Skin of body (tissue), 2 donors: ENCODE results near the gene SYCP3. TPM values are rescaled to one million over a fixed set of nuclear protein-coding genes. Genes with fewer than 3 reads are reported as not detected.
"Not testable (repeated sequence)": the region's sequence is repeated elsewhere in the genome, so short reads cannot be mapped to it uniquely, and the experiment has no call there.

ENCODE experiments used
- DNase-seq: peaks from one replicate; lab custom pipeline; 2025; lab: John Stamatoyannopoulos, UW
- total RNA-seq: library from RNA; depleted of rRNA; stranded (reverse); fragments of >200 nt; gene quantifications from one replicate; pipeline ENCODE4 v1.2.3, GENCODE V29; 2014

Gene SYCP3
- total RNA-seq, 1 donor from 2014 or later: 0.10 TPM

DNA sequence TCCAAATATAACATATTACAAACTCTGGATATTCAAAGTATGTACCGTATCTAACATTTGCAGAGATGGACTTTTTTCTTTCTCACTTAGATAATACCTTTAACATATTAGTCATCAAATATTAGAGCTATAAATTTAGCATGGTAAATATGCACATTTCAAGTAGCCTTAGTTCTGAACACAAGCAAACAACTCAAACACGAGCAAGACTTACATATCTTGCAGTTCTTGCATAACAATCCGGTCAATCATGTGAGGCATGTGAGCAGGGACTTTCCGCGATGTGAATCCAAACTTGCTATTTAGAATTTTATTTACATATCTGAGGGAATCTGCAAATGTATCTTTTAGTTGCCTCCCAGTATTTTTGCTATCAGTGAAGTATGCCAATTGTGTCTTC is 22.1 kb upstream of the SYCP3 start:
- no peak for DNase-seq

DNA sequence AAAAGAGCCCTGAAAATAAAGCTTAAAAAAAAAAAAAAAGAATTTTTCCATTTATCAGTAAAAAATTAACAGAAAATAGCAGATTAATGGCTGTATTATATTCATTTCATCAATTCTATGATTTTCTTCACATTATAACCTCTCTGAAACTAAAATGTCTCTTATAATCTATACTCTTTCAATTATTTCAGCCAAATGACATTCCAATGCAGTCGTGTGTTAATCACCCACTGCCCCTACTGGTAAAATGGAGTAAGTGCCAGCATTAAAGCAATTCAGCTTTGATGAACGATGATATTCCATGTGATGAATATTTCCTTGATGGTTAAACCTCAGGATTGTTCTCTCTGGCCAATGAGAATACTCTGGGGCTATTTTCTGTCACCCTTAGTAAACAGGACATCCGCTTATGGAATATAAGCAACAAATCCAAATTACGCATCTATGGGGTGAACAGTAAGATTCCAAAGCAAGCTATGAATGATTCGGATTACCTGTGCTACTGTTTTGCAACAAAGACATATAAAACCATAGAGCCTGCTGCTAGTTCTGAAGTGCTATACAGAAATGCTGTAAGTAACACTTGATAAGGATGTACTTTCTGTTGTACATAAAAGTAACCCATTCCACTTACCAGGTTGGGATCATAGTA is 20.3 kb upstream of the SYCP3 start:
- peak; percentile 24 for DNase-seq

DNA sequence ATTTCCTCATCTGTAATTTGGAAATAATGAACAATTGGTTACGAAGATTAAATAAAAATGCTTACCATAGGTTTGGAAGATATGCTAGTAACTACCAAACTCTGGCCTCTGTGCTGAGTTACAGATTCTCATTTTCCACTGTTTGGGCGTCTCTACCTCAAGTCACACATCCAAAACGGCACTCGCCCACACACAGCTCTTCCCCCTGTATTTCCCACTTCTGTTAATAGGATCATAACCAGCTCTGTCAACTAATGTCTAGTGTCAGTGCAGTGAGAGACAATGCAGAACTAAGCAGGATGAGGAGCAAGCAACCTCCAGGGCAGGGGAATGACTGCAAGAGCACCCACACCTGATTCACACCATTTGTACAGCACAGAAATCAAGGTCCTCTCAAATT is 10.9 kb upstream of the SYCP3 start:
- no peak for DNase-seq

DNA sequence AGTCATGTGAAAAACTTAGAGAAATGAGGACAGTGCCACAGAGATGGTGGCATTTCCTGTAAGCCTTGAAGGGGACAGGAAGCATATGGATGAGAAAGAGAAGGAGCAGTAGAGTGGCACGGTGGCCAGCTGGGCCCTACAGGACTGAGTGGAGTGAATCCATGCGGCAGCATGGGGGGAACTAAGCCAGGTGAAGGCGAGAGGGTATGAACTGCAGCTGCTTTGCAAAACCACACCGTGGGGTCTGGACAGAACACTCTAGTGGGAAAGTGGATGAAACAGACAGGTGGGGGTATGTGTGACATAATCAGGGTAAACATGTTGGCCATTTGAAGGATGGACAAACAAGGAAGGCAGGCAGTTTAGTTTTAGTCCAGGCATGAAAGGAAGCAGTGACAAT is 10.4 kb upstream of the SYCP3 start:
- no peak for DNase-seq

DNA sequence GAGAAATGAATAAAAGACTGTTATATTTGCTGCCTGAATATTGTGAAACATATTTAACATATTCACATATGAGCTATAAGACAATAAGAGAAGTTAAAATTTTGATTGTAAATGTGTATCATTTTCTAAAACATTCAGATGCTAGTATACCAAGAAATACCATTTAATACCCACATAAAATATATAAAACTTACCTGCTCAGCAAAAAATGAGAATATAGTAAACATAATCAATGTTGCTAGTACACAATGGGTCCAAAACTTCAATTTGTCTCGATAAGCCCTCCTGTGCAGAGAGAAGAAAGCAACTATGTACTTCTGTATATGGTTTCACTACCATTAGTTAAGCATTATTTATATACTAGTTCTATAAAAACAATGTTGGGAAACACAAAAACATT is 9.6 kb upstream of the SYCP3 start:
- DNase-seq: no peak

DNA sequence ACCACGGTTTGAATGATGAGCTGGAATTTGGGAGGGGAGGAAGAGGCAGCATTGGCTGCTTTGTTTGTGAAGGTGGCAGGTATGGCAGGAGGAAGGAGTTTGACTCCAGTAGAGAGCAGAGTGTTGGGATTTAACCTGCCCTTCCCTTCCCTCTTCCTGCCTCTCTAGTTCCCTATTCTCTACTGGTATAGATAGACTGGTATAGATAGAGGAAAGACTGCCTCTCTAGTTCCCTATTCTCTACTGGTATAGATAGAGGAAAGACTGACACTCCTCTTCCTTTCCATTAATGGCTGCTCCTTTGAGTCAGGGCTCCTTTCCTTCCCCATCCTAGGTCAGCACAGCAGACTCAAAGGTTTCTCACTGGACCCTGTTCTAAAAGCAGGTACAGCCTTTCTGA is 8.4 kb upstream of the SYCP3 start:
- DNase-seq: no peak

DNA sequence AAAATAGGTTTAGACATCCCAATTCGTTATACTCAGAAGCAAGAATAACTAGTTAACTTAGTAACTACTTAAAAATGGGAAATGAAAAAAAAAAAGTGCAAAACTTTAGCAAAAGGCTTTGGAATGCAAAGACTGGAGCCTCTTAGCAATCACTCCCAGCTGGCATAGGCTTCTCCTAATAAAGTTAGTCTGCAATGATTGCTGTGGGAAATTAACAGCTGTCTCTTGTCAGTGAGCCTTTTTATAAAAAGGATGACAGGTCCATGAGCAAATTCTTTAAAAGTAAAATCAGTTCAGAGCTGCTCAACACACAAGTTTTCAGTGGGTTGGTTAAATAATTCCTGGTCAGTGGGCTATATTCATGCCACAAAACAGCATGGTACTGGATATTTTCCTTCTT is 7.4 kb upstream of the SYCP3 start:
- no peak for DNase-seq

DNA sequence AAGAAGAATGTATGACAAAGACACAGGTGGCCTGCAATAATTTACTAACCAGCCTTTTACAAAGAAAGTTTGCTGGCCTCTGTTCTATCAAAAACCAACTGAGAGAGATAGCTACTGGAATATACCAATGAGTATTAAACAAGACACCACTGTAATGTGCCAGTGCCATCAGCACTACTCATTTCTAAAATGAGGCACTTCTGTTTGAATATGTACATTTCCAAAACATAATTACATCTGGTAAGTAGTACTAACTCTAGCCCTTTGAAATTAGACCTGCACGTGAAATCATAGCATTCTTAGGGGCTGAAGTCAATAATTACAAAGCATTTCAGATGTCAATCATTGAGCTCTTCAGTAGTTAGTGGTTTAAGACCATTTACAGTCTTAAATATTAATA is 6.9 kb upstream of the SYCP3 start:
- no peak for DNase-seq

DNA sequence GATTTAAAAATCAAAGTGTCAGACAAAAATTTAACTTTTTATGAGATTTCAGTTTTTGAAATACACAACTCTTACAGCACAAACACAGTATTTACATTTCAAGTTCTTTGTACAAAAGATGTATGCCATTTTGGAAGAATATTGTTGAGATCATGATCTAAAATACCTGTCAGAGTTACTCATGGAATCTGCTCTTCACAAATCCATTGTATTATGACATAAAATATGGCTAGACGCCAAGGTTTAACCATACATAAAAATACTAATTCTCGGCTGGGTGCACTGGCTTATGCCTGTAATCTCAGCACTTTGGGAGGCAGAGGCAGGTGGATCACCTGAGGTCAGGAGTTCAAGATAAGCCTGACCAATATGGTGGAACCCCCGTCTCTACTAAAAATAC is 6.2 kb upstream of the SYCP3 start:
- no peak for DNase-seq

DNA sequence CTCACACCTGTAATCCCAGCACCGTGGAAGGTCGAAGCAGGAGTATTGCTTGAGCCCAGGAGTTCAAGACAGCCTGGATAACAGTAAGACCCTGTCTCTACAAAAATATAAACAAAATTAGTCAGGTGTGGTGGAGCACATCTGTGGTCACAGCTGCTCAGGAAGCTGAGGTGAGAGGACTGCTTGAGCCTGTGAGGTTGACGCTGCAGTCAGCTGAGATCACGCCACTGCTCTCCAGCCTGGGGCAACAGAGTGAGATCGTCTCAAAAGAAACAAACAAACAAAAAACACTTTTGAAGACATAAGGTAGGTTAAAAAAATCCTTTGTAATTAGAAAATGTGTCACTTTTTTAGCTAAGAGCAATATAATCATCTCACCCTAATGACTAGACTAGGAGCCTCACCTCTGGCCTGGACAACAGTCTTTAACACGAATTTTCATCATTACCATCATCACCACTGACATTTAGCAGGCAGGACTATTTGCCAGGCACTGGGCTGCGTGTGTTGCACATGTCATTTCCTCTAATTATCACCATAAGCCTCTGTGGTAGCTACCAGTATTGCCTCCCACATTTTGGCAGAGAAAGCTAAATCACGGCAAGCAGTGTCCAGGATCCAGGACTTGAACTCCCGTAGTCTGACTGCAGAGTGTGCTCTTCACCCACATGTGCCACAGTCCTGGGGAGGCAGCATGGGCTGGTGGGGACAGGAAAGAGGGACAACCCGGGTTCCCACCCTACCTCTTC is 4.6 kb upstream of the SYCP3 start:
- no peak for DNase-seq

DNA sequence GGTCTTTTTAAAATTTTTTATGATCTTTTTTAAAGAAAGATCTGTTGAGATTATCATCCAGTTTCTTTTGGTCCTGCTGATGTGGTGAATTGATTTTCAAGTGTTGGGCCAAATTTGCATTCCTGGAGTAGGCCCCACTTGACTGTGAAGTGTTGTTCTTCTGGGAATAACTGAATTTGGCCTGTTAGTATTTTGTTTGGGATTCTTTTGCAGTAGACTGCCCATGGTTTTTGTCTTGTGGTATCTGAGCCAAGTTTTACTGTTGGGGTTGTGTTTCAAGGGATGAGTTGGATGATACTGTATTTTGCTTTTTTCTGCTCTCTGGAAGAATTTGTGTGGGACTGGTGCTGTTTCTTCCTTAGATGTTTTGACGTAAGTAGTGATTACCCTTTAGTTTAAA is 4.0 kb upstream of the SYCP3 start:
- no peak for DNase-seq

DNA sequence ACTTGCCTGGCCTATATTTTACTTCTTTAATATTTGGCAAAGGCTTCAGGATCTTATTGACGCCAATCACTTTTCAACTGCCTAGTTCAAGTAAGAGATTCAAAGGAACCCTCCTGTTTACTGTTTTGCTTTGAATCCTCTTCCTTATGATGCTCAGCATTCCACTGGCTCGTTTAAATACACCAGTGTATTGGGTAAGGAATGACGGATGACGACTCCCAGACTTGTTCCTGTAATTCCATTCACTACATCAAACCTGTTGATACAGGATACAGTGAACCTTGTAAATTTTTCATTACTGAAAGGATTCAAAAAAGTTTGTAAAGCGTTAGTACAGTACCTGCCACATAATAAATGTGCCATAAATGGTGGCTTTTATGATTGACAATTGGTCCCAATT is 1.7 kb upstream of the SYCP3 start:
- no peak for DNase-seq

DNA sequence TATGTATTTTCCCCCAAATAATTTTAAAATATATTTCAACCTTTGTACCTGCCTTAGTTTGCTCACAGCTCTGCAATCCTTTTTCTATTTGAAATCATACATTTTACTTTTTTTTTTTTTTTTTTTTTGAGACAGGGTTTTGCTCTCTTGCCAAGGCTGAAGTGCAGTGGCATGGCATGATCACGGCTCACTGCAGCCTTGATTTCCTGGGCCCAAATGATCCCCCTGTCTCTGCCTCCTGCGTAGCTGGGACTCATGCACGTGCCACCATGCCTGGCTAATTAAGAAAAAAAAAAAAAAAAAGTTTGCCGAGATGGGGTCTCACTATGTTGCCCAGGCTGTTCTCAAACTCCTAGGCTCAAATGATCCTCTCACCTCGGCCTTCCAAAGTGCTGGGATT is 1.3 kb upstream of the SYCP3 start:
- no peak for DNase-seq

DNA sequence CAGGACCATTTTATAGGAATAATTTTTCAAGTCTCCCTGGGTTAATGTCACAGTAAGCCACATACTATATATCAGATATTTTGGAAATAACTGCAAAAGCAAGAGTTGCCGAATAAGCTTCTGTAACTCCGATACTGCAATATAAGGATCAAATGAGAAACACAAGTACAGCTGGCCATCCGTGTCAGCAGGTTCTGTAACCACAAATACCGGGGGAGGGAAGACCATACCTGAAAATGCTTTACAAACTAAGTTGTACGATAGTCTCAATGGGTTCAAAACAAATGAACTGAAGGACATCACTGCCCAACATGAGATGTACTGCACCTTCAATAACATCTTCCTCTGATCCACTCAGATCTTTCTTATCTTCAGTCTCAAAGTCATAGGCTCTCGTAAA is 1.8 kb downstream of the SYCP3 start:
- DNase-seq: no peak

DNA sequence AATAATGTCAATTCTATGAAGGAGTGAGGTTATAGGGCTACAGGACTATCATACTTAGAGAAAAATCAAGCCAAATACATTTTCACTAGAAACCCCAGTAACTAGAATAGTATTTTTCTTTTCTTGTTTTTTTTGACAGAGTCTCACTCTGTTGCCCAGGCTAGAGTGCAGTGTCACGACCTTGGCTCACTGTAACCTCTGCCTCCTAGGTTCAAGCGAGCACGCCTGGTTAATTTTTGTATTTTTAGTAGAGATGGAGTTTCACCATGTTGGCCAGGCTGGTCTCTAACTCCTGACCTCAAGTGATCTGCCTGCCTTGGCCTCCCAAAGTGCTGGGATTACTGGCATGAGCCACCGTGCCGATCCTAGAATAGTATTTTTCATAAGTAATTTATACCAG is 4.8 kb downstream of the SYCP3 start:
- not testable (repeated sequence) for DNase-seq

DNA sequence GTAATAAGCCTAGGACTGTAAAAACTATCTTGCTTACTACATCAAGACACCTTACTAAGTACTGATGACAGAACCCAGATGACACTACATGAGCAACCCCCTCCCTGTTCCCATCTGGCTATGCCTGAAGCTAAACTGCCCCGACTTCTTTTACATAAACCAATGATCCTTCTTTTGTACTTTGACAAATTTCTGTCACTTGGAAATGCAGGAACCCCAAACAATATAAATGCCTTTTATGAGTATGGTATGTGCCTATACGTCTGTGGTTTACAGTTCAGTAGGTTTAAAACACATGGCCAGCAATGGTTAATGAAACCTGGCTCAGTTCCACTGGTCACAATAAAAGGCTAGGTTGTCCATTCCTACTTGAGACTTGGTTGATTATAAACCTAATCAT is 6.1 kb downstream of the SYCP3 start:
- no peak for DNase-seq

DNA sequence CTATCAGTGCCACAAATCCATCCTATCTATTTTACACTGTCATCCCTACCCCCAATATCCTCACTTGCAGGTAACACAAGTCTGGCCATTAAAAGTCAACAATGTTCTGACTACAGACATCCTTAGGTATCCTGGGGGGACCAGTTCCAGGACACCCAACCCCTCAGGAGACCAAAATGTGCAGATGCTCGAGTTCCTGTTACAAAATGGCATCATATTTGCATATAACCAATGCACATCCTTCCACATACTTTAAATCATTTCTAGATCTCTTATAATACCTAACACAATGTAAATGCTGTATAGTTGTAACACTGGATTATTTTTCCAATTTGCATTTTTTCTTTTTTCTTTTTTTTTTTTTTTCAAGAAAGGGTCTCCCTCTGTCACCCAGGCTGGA is 6.9 kb downstream of the SYCP3 start:
- no peak for DNase-seq

DNA sequence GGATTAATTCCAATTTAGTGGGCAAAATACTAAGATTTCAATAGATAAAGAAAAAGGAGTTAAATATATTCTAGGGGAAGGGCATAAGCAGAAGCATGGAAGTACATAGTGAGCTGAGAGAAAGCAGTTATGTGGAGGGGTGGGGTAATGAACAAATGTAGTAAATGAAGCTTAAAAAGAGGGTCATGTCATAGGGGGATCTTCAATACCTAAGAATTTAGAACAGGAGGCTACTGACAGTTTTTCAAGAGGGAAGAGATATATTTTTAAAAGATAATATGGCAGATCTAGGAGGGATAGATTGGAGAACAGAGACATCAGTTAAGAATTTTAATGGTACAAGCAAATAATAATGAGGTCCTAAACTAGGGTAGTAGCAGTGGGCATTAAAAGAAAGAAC is 9.4 kb downstream of the SYCP3 start:
- DNase-seq: no peak

DNA sequence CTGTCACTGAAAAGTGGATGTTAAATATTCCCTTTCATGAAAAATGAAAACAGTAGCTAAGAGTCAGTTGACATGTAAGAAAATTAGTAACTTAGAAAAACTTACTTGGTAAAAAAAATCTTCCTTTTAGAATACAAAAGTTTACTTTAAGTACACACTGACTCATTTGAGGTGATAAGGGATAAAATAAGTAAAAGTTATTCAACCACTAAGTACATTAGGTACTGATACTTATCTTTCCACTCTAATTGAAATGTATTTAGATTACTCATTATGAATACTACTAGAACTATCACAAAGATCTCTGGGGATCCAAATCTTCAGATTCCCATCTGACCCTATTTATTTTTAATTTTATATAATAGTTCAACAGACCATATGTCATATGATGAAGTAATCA is 12.2 kb downstream of the SYCP3 start:
- DNase-seq: no peak

DNA sequence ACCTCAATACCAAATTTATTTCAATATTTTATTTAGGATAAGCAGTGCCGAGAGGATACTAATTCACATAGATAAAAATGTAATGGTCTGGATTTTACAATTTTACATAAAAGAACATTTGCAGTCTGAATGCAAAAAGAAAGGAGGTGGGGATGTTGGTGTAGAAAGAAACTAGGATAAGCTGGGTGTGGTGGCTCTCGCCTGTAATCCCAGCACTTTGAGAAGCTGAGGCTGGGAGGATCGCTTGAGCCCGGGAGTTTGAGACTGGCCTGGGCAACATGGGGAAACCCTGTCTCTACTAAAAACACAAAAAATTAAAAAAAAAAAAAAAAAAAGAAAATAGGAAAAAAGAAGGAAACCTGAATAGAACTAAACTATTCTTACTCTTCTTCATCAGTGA is 16.9 kb downstream of the SYCP3 start:
- no peak for DNase-seq

DNA sequence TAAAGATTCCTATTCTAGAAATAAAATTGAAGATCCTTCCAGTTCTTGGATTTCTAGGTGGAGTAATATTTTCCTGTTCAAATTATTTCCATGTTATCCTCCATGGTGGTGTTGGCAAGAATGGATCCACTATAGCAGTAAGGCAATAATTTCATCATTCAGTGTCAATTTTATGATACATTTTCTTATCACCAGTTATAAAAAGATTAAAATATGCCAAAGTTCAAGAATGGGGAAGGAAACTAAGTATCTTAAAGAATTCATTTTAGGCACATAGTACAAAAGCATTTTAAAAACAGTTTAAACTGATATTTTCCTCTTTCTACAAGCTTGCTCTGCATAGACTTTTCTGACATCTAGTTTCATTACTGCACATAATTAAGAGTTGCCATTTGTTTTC is 19.1 kb downstream of the SYCP3 start:
- no peak for DNase-seq

DNA sequence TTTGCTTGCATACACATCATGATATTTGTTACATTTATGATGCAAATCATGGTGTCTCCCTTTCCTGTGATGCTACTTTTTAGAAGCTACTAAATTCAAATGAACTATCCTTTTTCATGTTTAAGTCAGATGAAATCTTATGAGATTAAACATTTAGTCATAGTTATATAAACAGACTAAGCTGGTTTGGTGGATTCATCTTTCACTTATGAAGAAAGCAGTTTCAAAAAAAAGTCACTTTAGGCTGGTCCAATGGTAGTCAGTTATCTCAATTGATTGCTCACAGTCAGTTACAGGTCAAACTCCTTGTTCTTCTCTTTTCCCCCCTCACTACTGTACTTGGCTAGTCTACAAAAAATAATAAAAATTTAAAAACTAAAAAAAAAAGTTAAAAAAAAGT is 19.7 kb downstream of the SYCP3 start:
- no peak for DNase-seq

DNA sequence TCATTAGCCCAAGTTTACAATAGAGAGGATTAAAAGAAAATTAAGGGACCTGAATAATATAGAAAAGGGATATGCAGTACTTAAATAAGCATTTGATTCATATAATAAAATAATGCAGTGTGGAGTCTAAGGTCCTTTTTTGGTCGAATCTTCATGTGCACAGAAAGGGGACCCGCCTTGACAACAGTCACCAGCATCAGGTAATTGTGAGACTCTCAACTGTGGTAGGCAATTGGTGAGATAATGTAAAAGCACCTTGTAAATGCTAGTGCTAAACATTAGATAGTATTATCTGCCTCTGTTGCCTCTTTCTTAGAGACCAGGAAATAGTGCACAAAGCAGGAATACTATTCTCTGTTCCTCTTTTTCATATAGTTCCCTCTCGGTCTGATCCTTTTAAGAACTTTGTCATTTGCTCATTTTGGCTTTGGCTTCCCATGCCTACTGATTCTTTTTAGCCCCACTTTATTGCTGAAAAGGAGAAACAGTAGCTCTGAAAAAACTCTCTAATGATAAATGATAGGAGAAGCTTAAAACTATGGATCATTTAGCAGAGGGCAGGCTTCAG is 24.3 kb downstream of the SYCP3 start:
- no peak for DNase-seq
